Endothelial cell of umbilical vein (primary cell): ENCODE measurements around the gene WNT8B. TPM values are rescaled to one million over a fixed set of nuclear protein-coding genes. Genes with fewer than 3 reads are reported as not detected.

Experiments used
- BruUV-seq: library from RNA; stranded (reverse); fragments of 400-500 nt; replicated peaks from 2 replicates; lab custom pipeline; 2021; lab: Mats Ljungman, UMichigan
- CTCF ChIA-PET: fragments of 300-600, 350-600 bp; sonication (Branson Sonifier 250); formaldehyde crosslinking; loops from one replicate; lab custom pipeline; 2021; ENCODE audit warnings: antibody characterized with exemption, inconsistent platforms; lab: Charles Lee
- POLR2A ChIA-PET: fragments of 300-600, 350-600 bp; sonication (Branson Sonifier 250); formaldehyde crosslinking; loops from one replicate; lab custom pipeline; 2021; ENCODE audit warnings: antibody characterized with exemption, inconsistent platforms; lab: Charles Lee
- DNase-seq: peaks from one replicate; pipeline ENCODE4 v3.0.0-alpha.2; 2011; ENCODE audit warnings: low read depth, low spot score
- FAIRE-seq: peaks from 2 replicates; lab custom pipeline; 2011; peaks lifted over from hg19 to GRCh38; lab: Jason Lieb, UNC
- H2AFZ ChIP-seq: 2 replicates; pipeline ENCODE4 v1.6.0; 2012; ENCODE audit warnings: low read depth, low read length, control low read depth, inconsistent platforms
- H3K27ac ChIP-seq: 2 replicates; pipeline ENCODE4 v1.5.1; 2011; ENCODE audit warnings: low read depth, mild to moderate bottlenecking, control low read depth, low read length, moderate library complexity; ENCODE audit not compliant: insufficient read depth
- H3K27me3 ChIP-seq, 2 experiments: 2 replicates each; pipeline versions ENCODE4 v1.6.0 to v1.6.1; 2011; ENCODE audit warnings: low read length in 2 of 2, mixed read lengths in 1 of 2; ENCODE audit not compliant: control insufficient read depth in 2 of 2, insufficient read depth in 2 of 2
- H3K36me3 ChIP-seq, 2 experiments: 2 replicates in 1 of 2; 3 replicates in 1 of 2; pipeline ENCODE4 v1.5.1; 2011; ENCODE audit warnings: low read length in 2 of 2, mild to moderate bottlenecking in 1 of 2, moderate library complexity in 1 of 2; ENCODE audit not compliant: control insufficient read depth in 2 of 2, insufficient read depth in 2 of 2; ENCODE audit errors: extremely low read depth in 1 of 2
- H3K4me1 ChIP-seq: 3 replicates; pipeline ENCODE4 v1.5.1; 2011; ENCODE audit warnings: mild to moderate bottlenecking, low read length; ENCODE audit not compliant: control insufficient read depth, insufficient read depth; ENCODE audit errors: extremely low read depth
- H3K4me2 ChIP-seq: 2 replicates; pipeline ENCODE4 v1.6.1; 2011; ENCODE audit warnings: low read length, control low read depth, mixed read lengths; ENCODE audit not compliant: insufficient read depth
- H3K4me3 ChIP-seq, 3 experiments: fragments of 200-600 bp in 1 of 3; sonication (generic), shearing (Covaris generic) in 1 of 3; replicated peaks in 1 of 3; 2 replicates each; pipeline ENCODE4 v1.5.1; 2011 to 2016; ENCODE audit warnings: control low read depth in 3 of 3, low read length in 3 of 3, mild to moderate bottlenecking in 2 of 3, inconsistent platforms in 1 of 3, low read depth in 1 of 3, moderate library complexity in 1 of 3; ENCODE audit not compliant: insufficient read depth in 1 of 3
- H3K79me2 ChIP-seq: 2 replicates; pipeline ENCODE4 v1.6.0; 2012; ENCODE audit warnings: low read length, inconsistent platforms; ENCODE audit not compliant: control insufficient read depth, insufficient read depth
- H3K9ac ChIP-seq: replicated peaks from 2 replicates; pipeline ENCODE3; 2011; ENCODE audit warnings: low read length, control low read depth; ENCODE audit not compliant: insufficient read depth; ENCODE audit errors: extremely low read depth
- H3K9me1 ChIP-seq: replicated peaks from 3 replicates; pipeline ENCODE4 v1.6.0; 2011; ENCODE audit warnings: mild to moderate bottlenecking, low read length; ENCODE audit not compliant: control insufficient read depth, insufficient read depth; ENCODE audit errors: extremely low read depth
- H3K9me3 ChIP-seq: replicated peaks from 2 replicates; pipeline ENCODE4 v1.5.1; 2012; ENCODE audit warnings: low read length, inconsistent platforms; ENCODE audit not compliant: control insufficient read depth, insufficient read depth
- H4K20me1 ChIP-seq: replicated peaks from 2 replicates; pipeline ENCODE3; 2011; ENCODE audit warnings: mild to moderate bottlenecking, low read length; ENCODE audit not compliant: control insufficient read depth, insufficient read depth; ENCODE audit errors: extremely low read depth
- CTCF ChIP-seq, 2 donors: IDR thresholded peaks; 1 replicate in 1 of 2; 2 replicates in 1 of 2; pipeline ENCODE4 v1.5.1; 2011; ENCODE audit warnings: low read length in 2 of 2, mild to moderate bottlenecking in 2 of 2, moderate library complexity in 2 of 2, control low read depth in 1 of 2, inconsistent platforms in 1 of 2, low read depth in 1 of 2; ENCODE audit not compliant: insufficient read depth in 1 of 2; ENCODE audit errors: extremely low read depth in 1 of 2
- EZH2 ChIP-seq: IDR thresholded peaks from 2 replicates; pipeline ENCODE4 v1.6.1; 2012; ENCODE audit warnings: borderline replicate concordance, low read depth, mild to moderate bottlenecking, moderate library complexity, low read length, inconsistent platforms; ENCODE audit not compliant: severe bottlenecking
- FOS ChIP-seq: IDR thresholded peaks from 2 replicates; pipeline ENCODE4 v1.6.1; 2011; ENCODE audit warnings: mild to moderate bottlenecking, low read length, moderate library complexity, borderline replicate concordance; ENCODE audit not compliant: insufficient read depth
- GATA2 ChIP-seq: IDR thresholded peaks from 2 replicates; pipeline ENCODE4 v1.7.0; 2011; ENCODE audit warnings: low read depth, mild to moderate bottlenecking, moderate library complexity, mixed read lengths, low read length; ENCODE audit not compliant: insufficient read length, insufficient read depth
- JUN ChIP-seq: IDR thresholded peaks from 2 replicates; pipeline ENCODE4 v1.6.1; 2011; ENCODE audit warnings: borderline replicate concordance, low read depth; ENCODE audit not compliant: insufficient read length, insufficient read depth
- MAX ChIP-seq: IDR thresholded peaks from 2 replicates; pipeline ENCODE4 v1.6.1; 2011; ENCODE audit not compliant: insufficient read depth, insufficient read length
- MYC ChIP-seq: IDR thresholded peaks from one replicate; pipeline ENCODE4 v1.6.1; 2011; ENCODE audit warnings: mild to moderate bottlenecking, low read depth, low read length
- POLR2A ChIP-seq: IDR thresholded peaks from 2 replicates; pipeline ENCODE4 v1.6.1; 2012; ENCODE audit warnings: low read depth, mild to moderate bottlenecking, control low read depth, low read length
- POLR2AphosphoS5 ChIP-seq: IDR thresholded peaks from 2 replicates; pipeline ENCODE4 v1.6.1; 2012; ENCODE audit warnings: low read depth, mild to moderate bottlenecking, control low read depth, low read length, moderate library complexity; ENCODE audit not compliant: insufficient read depth
- dilution Hi-C: fragments of 300-500 bp; cut with MboI; formaldehyde crosslinking; loops from one replicate; pipeline ENCODE4 v1.15.0; 2019; ENCODE audit warnings: low sequenced_read_pairs; ENCODE audit not compliant: extremely low pct_ligation_motif_present
- intact Hi-C: fragments of 100-400 bp; cut with micrococcal nuclease; formaldehyde crosslinking; loops from one replicate; pipeline ENCODE4 v1.10.0; 2022
- polyA plus RNA-seq, 4 experiments: library from polyadenylated mRNA; depleted of rRNA in 3 of 4; stranded (reverse) in 3 of 4; unstranded in 1 of 4; fragments of >200 nt; gene quantifications; 2 replicates each; pipeline versions ENCODE4 v1.2.1 to v1.2.3, GENCODE V29; 2011 to 2012; ENCODE audit warnings: missing spikeins in 1 of 4
- total RNA-seq: library from RNA; stranded (reverse); gene quantifications from 2 replicates; pipeline ENCODE4 v1.2.3, GENCODE V29; 2021

The WNT8B gene
- total and polyA plus RNA-seq, 2 donors (not counting 3 experiments of a cell fraction or from before 2014, with no cell fraction given) = not detected

GRCh38 chr10:100442548-100442947 is 20.3 kb upstream of the WNT8B start:
- H3K4me2 ChIP-seq = no peak overlapping the region
- H3K9ac ChIP-seq = no peak overlapping the region
- no peaks in the 10 kb centered on the region for H3K79me2 ChIP-seq
- ChIA-PET CTCF (interaction anchor here (0.6 to 2.0 kb wide), 2 partner anchors 40 to 76 kb away, joined by 3 to 7 read pairs; no protein-coding TSS in a partner anchor), POLR2A (no interaction called here)
- no TSS peak for BruUV-seq
- no peak overlapping the region for H2AFZ ChIP-seq
- DNase-seq (no peak), FAIRE-seq (no peak)
- no peak overlapping the region for H3K4me3 ChIP-seq
- TF ChIP-seq EZH2 = no peak
- TF ChIP-seq POLR2A = no peak
- no peak for TF ChIP-seq MAX
- TF ChIP-seq CTCF (IDR thresholded peaks at IDR 0.05; ENCODE audit: extremely low read depth in 1 of 2, insufficient read depth in 1 of 2, low read depth in 1 of 2, low read length in 2 of 2) = no peak
- no peak for TF ChIP-seq GATA2
- TF ChIP-seq MYC = no peak
- TF ChIP-seq FOS = no peak
- TF ChIP-seq JUN = no peak
- TF ChIP-seq POLR2AphosphoS5 = no peak
- H4K20me1 ChIP-seq = no peaks in the 10 kb centered on the region
- H3K4me1 ChIP-seq = no peaks in the 10 kb centered on the region
- no peaks in the 10 kb centered on the region for H3K36me3 ChIP-seq
- no peak overlapping the region for H3K27ac ChIP-seq
- H3K9me3 ChIP-seq = no peaks in the 10 kb centered on the region
- intact Hi-C loops (no loop called here), dilution Hi-C loops (no loop called here)
- no peaks in the 10 kb centered on the region for H3K9me1 ChIP-seq
- peaks cover 3 to 4% of the 10 kb centered on the region in 2 experiments for H3K27me3 ChIP-seq
